Stomach (tissue), 9 donors: ENCODE results near the gene LRFN2. TPM values are rescaled to one million over a fixed set of nuclear protein-coding genes. Genes with fewer than 3 reads are reported as not detected.

Experiments used
- DNase-seq, 2 donors: peaks; one replicate each; pipeline versions ENCODE4 v3.0.0 to v3.0.0-alpha.2; 2013 to 2019
- H3K27ac ChIP-seq, 5 donors: fragments of 200-600 bp in 4 of 5; sonication (generic) in 4 of 5; one replicate each; pipeline ENCODE4 v1.5.1; 2013 to 2019; ENCODE audit warnings: mild to moderate bottlenecking in 1 of 5, moderate library complexity in 1 of 5
- H3K27me3 ChIP-seq, 3 donors: fragments of 200-600 bp; sonication (generic); one replicate each; pipeline ENCODE4 v1.5.1; 2017 to 2019; ENCODE audit warnings: mixed run types in 1 of 3
- H3K36me3 ChIP-seq, 4 donors: fragments of 200-600 bp; sonication (generic); 1 replicate in 3 of 4; 2 replicates in 1 of 4; pipeline ENCODE4 v1.5.1; 2016 to 2019
- H3K4me1 ChIP-seq, 4 donors: fragments of 200-600 bp; sonication (generic); one replicate each; pipeline ENCODE4 v1.5.1; 2016 to 2019
- H3K4me3 ChIP-seq, 4 donors: fragments of 200-600 bp; sonication (generic) in 3 of 4; one replicate each; pipeline ENCODE4 v1.5.1; 2016 to 2019; ENCODE audit warnings: mild to moderate bottlenecking in 1 of 4
- H3K9me3 ChIP-seq, 4 donors: fragments of 200-600 bp; sonication (generic); one replicate each; pipeline ENCODE4 v1.5.1; 2016 to 2019
- CTCF ChIP-seq, 7 experiments: fragments of 450-650 bp in 4 of 7; fragments of 200-600 bp in 3 of 7; sonication (generic) in 3 of 7; IDR thresholded peaks; one replicate each; pipeline ENCODE4 v1.5.1; 2016 to 2019; ENCODE audit warnings: antibody characterized with exemption in 7 of 7, control low read depth in 2 of 7, mild to moderate bottlenecking in 1 of 7
- EP300 ChIP-seq: sonication (generic); formaldehyde crosslinking; IDR thresholded peaks from one replicate; pipeline ENCODE4 v1.6.1; 2017; ENCODE audit warnings: antibody characterized with exemption
- POLR2A ChIP-seq, 4 donors: fragments of 450-650 bp; IDR thresholded peaks; one replicate each; pipeline ENCODE4 v1.6.1; 2016; ENCODE audit warnings: antibody characterized with exemption in 4 of 4, control low read depth in 2 of 4, mild to moderate bottlenecking in 1 of 4, moderate library complexity in 1 of 4
- POLR2AphosphoS5 ChIP-seq, 3 donors: sonication (generic); formaldehyde crosslinking; IDR thresholded peaks; one replicate each; pipeline ENCODE4 v1.6.1; 2016; ENCODE audit warnings: antibody characterized with exemption in 3 of 3
- WGBS, 5 donors: extraction: QIAGEN DNeasy Blood & Tissue Kit in 3 of 5; methylation state at CpG; one replicate each; pipeline versions ENCODE4 v1.1.5 to v1.1.7; 2013 to 2018; 5-methylcytosine and 5-hydroxymethylcytosine counted together
- intact Hi-C: fragments of 100-400 bp; cut with DNase I; formaldehyde crosslinking; loops from one replicate; pipeline ENCODE4 v1.15.1; 2023; ENCODE audit warnings: low total_unique reads
- polyA plus RNA-seq, 3 donors: library from polyadenylated mRNA; stranded (reverse); fragments of 200-250 nt; gene quantifications; one replicate each; pipeline ENCODE4 v1.2.3, GENCODE V29; 2013
- total RNA-seq, 5 donors: library from RNA; depleted of rRNA; stranded (reverse); fragments of >200 nt; gene quantifications; one replicate each; pipeline versions ENCODE4 v1.1.0 to v1.2.3, GENCODE V29; 2014 to 2016
- donor health status: healthy with polysubstance abuse.
- donor health status: Bipolar disorder and iron deficiency.
- donor health status: healthy.

LRFN2 gene
- total and polyA plus RNA-seq, 8 donors: 0.10 TPM; not detected in 7

GRCh38 chr6:40376113-40376650 is 211.0 kb downstream of the LRFN2 start:
- intact Hi-C loops: no loop called here
- H3K27ac ChIP-seq: no peak overlapping the region
- TF ChIP-seq EP300: no peak
- DNase-seq: no peak
- no peak overlapping the region for H3K4me3 ChIP-seq
- H3K4me1 ChIP-seq: no peaks in the 10 kb centered on the region
- 23 to 61% (median 44%) methylated on average over 1 of the region's 1 CpG for WGBS, 5 donors
- H3K9me3 ChIP-seq: peaks cover 0 to 3% (median 0%) of the 10 kb centered on the region in 4 donors
- H3K36me3 ChIP-seq: no peaks in the 10 kb centered on the region
- no peaks in the 10 kb centered on the region for H3K27me3 ChIP-seq

- no peak for TF ChIP-seq EP300
- no peak for TF ChIP-seq POLR2AphosphoS5 (IDR thresholded peaks at IDR 0.05)
- TF ChIP-seq CTCF (IDR thresholded peaks at IDR 0.05): no peak
- no peak for TF ChIP-seq POLR2A (IDR thresholded peaks at IDR 0.05)
- no peaks in the 10 kb centered on the region for H3K27me3 ChIP-seq
- H3K36me3 ChIP-seq: no peaks in the 10 kb centered on the region
- no peak overlapping the region for H3K4me3 ChIP-seq
- no peak for DNase-seq
- H3K9me3 ChIP-seq: peaks cover 0 to 3% (median 0%) of the 10 kb centered on the region in 4 donors
- intact Hi-C loops: no loop called here
- H3K4me1 ChIP-seq: peaks cover 0 to 3% (median 0%) of the 10 kb centered on the region in 4 donors
- H3K27ac ChIP-seq: no peak overlapping the region
Measured at GRCh38 chr6:40373267-40373666, 213.9 kb downstream of the LRFN2 start.

- Histone ChIP-seq H3K27me3 (no peaks in the 10 kb centered on the region), H3K4me1 (peaks cover 0 to 3% (median 0%) of the 10 kb centered on the region in 4 donors), H3K36me3 (no peaks in the 10 kb centered on the region), H3K9me3 (peaks cover 0 to 5% (median 0%) of the 10 kb centered on the region in 4 donors), H3K4me3 (no peak overlapping the region), H3K27ac (no peak overlapping the region)
- WGBS, 5 donors: 51 to 68% (median 65%) methylated on average over 2 of the region's 2 CpGs
- no peak for TF ChIP-seq CTCF (IDR thresholded peaks at IDR 0.05)
- no peak for TF ChIP-seq EP300
- no peak for TF ChIP-seq POLR2A (IDR thresholded peaks at IDR 0.05)
- no peak for TF ChIP-seq POLR2AphosphoS5 (IDR thresholded peaks at IDR 0.05)
- intact Hi-C loops: no loop called here
- DNase-seq: no peak
Measured at GRCh38 chr6:40371621-40372020, 215.5 kb downstream of the LRFN2 start.

GRCh38 chr6:40371095-40371494 is 216.1 kb downstream of the LRFN2 start:
- WGBS, 5 donors: 84 to 98% (median 95%) methylated on average over 1 of the region's 1 CpG
- intact Hi-C loops: no loop called here
- Histone ChIP-seq H3K36me3 (no peaks in the 10 kb centered on the region), H3K4me1 (peaks cover 0 to 3% (median 0%) of the 10 kb centered on the region in 4 donors), H3K9me3 (peaks cover 0 to 10% (median 2%) of the 10 kb centered on the region in 4 donors), H3K27ac (no peak overlapping the region), H3K27me3 (no peaks in the 10 kb centered on the region), H3K4me3 (no peak overlapping the region)
- DNase-seq: no peak
- TF ChIP-seq EP300: no peak
- no peak for TF ChIP-seq CTCF (IDR thresholded peaks at IDR 0.05)
- no peak for TF ChIP-seq POLR2AphosphoS5 (IDR thresholded peaks at IDR 0.05)
- no peak for TF ChIP-seq POLR2A (IDR thresholded peaks at IDR 0.05)

- intact Hi-C loops: no loop called here
- H3K4me3 ChIP-seq: no peak overlapping the region
- H3K4me1 ChIP-seq: peaks cover 0 to 3% (median 0%) of the 10 kb centered on the region in 4 donors
- no peaks in the 10 kb centered on the region for H3K36me3 ChIP-seq
- 13 to 23% (median 19%) methylated on average over 1 of the region's 1 CpG for WGBS, 5 donors
- no peak for TF ChIP-seq POLR2AphosphoS5 (IDR thresholded peaks at IDR 0.05)
- no peak for TF ChIP-seq CTCF (IDR thresholded peaks at IDR 0.05)
- no peak for TF ChIP-seq POLR2A (IDR thresholded peaks at IDR 0.05)
- TF ChIP-seq EP300: no peak
- H3K27me3 ChIP-seq: no peaks in the 10 kb centered on the region
- no peak for DNase-seq
- no peak overlapping the region for H3K27ac ChIP-seq
- H3K9me3 ChIP-seq: peaks cover 0 to 10% (median 2%) of the 10 kb centered on the region in 4 donors
Measured at GRCh38 chr6:40369891-40370290, 217.3 kb downstream of the LRFN2 start.
